Uterus (tissue), 2 donors: ENCODE measurements around the gene CPLX1.

ENCODE experiments used
- POLR2A ChIP-seq, 2 donors: fragments of 450-650 bp; IDR thresholded peaks; one replicate each; pipeline ENCODE4 v1.6.1; 2016; ENCODE audit warnings: antibody characterized with exemption in 2 of 2, mild to moderate bottlenecking in 1 of 2, moderate library complexity in 1 of 2
- TF ChIP-seq, protein P1 (sequence below), 4 experiments: fragments of 200-600 bp in 2 of 4; fragments of 450-650 bp in 2 of 4; sonication (generic) in 2 of 4; IDR thresholded peaks; one replicate each; pipeline ENCODE4 v1.5.1; 2016 to 2019; ENCODE audit warnings: antibody characterized with exemption in 4 of 4, mild to moderate bottlenecking in 2 of 4, moderate library complexity in 1 of 4

DNA sequence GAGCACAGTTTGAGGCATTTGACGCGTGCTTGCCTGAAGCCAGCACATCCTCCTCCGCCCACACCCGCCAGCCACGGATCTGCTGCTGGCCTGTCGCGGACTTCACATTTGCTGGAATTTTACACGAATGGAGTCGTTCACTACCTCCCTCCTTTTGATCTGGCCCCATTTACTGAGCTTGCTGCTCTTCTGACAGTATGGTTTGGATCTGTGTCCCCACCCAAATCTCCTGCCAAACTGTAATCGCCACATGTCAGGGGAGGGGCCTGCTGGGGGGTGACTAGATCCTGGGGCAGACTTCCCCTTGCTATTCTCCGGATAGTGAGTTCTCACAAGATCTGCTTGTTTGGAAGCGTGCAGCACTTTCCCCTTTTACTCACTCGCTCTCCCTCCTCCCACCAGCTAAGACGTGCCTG is 19.9 kb upstream of the CPLX1 start:
- TF ChIP-seq, protein P1, sequence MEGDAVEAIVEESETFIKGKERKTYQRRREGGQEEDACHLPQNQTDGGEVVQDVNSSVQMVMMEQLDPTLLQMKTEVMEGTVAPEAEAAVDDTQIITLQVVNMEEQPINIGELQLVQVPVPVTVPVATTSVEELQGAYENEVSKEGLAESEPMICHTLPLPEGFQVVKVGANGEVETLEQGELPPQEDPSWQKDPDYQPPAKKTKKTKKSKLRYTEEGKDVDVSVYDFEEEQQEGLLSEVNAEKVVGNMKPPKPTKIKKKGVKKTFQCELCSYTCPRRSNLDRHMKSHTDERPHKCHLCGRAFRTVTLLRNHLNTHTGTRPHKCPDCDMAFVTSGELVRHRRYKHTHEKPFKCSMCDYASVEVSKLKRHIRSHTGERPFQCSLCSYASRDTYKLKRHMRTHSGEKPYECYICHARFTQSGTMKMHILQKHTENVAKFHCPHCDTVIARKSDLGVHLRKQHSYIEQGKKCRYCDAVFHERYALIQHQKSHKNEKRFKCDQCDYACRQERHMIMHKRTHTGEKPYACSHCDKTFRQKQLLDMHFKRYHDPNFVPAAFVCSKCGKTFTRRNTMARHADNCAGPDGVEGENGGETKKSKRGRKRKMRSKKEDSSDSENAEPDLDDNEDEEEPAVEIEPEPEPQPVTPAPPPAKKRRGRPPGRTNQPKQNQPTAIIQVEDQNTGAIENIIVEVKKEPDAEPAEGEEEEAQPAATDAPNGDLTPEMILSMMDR (IDR thresholded peaks at IDR 0.05) = no peak
- TF ChIP-seq POLR2A (IDR thresholded peaks at IDR 0.05) = no peak
